Tibial artery (tissue), 4 donors: ENCODE results near the gene ZPBP2.

Experiments
- DNase-seq, 2 donors: peaks; one replicate each; pipeline ENCODE4 v3.0.0-alpha.2; 2019
- H3K27ac ChIP-seq, 2 donors: fragments of 200-600 bp; sonication (generic) in 1 of 2; 1 replicate in 1 of 2; 2 replicates in 1 of 2; pipeline ENCODE4 v1.5.1; 2018 to 2019; ENCODE audit warnings: mild to moderate bottlenecking in 1 of 2
- H3K27me3 ChIP-seq, 2 donors: fragments of 200-600 bp; sonication (generic) in 1 of 2; one replicate each; pipeline versions ENCODE4 v1.5.1 to v1.6.0; 2016 to 2019
- H3K36me3 ChIP-seq, 3 donors: fragments of 200-600 bp; sonication (generic) in 2 of 3; one replicate each; pipeline ENCODE4 v1.5.1; 2016 to 2019; ENCODE audit warnings: mild to moderate bottlenecking in 2 of 3
- H3K4me1 ChIP-seq, 4 donors: fragments of 200-600 bp; sonication (generic) in 2 of 4; 1 replicate in 3 of 4; 2 replicates in 1 of 4; pipeline ENCODE4 v1.5.1; 2016 to 2019
- H3K4me3 ChIP-seq, 2 donors: fragments of 200-600 bp; sonication (generic) in 1 of 2; 1 replicate in 1 of 2; 2 replicates in 1 of 2; pipeline ENCODE4 v1.5.1; 2018 to 2019; ENCODE audit warnings: mild to moderate bottlenecking in 2 of 2
- H3K9me3 ChIP-seq, 3 donors: fragments of 200-600 bp; sonication (generic) in 1 of 3; one replicate each; pipeline ENCODE4 v1.5.1; 2016 to 2019
- intact Hi-C: fragments of 100-400 bp; cut with DNase I; formaldehyde crosslinking; loops from one replicate; pipeline ENCODE4 v1.15.0; 2023; ENCODE audit warnings: low total_unique reads
- TF ChIP-seq, protein P1 (sequence below), 2 experiments: fragments of 200-600 bp in 1 of 2; fragments of 450-650 bp in 1 of 2; IDR thresholded peaks; one replicate each; pipeline ENCODE4 v1.5.1; 2017 to 2019; ENCODE audit warnings: antibody characterized with exemption in 2 of 2, mild to moderate bottlenecking in 1 of 2, moderate library complexity in 1 of 2

The ZPBP2 gene

DNA sequence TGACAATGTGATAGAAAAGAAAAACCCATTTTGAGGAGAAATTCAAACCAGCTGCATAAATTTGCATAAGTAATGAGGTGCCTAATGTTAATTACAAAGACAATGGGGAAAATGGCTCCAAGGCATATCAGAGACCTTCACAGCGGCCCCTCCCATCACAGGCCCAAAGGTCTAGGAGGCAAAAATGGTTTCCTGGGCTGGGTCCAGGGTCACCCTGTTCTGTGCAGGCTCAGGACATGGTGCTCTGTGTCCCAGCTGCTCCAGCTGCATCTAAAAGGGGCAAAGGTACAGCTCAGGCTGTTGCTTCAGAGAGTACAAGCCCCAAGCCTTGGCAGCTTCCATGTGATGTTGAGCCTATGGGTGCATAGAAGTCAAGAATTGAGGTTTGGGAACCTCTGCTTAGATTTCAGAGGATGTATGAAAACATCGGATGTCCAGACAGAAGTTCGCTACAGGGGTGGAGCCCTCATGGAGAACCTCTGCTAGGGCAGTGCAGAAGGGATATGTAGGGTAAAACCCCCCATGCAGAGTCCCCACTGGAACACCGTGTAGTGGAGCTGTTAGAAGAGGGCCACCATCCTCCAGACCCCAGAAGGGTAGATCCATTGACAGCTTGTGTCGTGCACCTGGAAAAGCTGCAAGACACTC is 44.5 kb upstream of the ZPBP2 start:
- TF ChIP-seq, protein P1, sequence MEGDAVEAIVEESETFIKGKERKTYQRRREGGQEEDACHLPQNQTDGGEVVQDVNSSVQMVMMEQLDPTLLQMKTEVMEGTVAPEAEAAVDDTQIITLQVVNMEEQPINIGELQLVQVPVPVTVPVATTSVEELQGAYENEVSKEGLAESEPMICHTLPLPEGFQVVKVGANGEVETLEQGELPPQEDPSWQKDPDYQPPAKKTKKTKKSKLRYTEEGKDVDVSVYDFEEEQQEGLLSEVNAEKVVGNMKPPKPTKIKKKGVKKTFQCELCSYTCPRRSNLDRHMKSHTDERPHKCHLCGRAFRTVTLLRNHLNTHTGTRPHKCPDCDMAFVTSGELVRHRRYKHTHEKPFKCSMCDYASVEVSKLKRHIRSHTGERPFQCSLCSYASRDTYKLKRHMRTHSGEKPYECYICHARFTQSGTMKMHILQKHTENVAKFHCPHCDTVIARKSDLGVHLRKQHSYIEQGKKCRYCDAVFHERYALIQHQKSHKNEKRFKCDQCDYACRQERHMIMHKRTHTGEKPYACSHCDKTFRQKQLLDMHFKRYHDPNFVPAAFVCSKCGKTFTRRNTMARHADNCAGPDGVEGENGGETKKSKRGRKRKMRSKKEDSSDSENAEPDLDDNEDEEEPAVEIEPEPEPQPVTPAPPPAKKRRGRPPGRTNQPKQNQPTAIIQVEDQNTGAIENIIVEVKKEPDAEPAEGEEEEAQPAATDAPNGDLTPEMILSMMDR (IDR thresholded peaks at IDR 0.05), result no peak
- intact Hi-C loops, result no loop called here
- Histone ChIP-seq H3K9me3 (peaks cover 0 to 11% (median 6%) of the 10 kb centered on the region in 3 donors), H3K36me3 (no peaks in the 10 kb centered on the region), H3K27ac (no peak overlapping the region), H3K4me1 (no peaks in the 10 kb centered on the region), H3K27me3 (peaks cover 0 to 30% of the 10 kb centered on the region in 2 donors), H3K4me3 (no peak overlapping the region)
- DNase-seq, result no peak

DNA sequence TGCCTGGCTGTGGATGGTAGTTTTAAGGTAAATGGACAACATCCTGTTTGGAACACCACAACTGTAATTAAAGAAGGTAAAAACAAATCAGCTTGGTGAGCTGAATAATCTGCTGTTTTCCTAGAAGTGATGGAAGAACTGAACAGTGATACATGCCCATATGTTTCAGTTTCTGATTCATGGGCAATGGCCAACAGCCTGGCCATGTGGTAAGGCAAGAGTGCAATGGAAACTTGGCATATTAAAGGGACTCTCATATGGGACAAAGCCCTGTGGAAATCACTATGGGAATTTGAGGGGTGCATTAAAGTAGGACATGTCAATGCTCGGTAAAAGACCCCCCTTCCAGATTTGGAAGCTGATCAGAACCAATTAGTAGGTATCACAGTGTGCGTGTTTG is 41.7 kb upstream of the ZPBP2 start:
- H3K9me3 ChIP-seq, result peaks cover 0 to 11% (median 6%) of the 10 kb centered on the region in 3 donors
- H3K4me3 ChIP-seq, result no peak overlapping the region
- no peak for DNase-seq
- H3K4me1 ChIP-seq, result no peaks in the 10 kb centered on the region
- intact Hi-C loops, result no loop called here
- TF ChIP-seq, protein P1 (IDR thresholded peaks at IDR 0.05), result no peak
- no peaks in the 10 kb centered on the region for H3K36me3 ChIP-seq
- H3K27ac ChIP-seq, result no peak overlapping the region
- peaks cover 0 to 29% of the 10 kb centered on the region in 2 donors for H3K27me3 ChIP-seq

DNA sequence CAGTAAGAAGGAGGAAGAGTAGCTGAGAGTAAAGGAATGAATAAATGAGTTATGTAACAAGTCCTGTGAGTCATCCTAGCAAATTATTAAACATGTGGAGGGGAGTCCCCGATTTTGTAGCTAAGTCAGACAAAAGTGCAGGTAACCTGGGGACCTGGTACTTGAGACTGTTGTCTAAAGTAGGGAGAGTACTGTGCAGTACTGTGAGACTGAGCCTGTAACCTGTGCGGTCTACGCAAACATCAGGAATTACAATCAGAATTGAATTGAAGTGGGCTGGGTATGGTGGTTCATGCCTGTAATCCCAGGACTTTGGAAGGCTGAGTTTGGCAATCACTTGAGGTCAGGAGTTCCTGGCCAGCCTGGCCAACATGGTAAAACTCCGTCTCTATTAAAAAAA is 39.6 kb upstream of the ZPBP2 start:
- Histone ChIP-seq H3K36me3 (no peaks in the 10 kb centered on the region), H3K27me3 (peaks cover 0 to 26% of the 10 kb centered on the region in 2 donors), H3K9me3 (peaks cover 0 to 6% (median 1%) of the 10 kb centered on the region in 3 donors), H3K27ac (no peak overlapping the region), H3K4me3 (no peak overlapping the region), H3K4me1 (no peaks in the 10 kb centered on the region)
- TF ChIP-seq, protein P1 (IDR thresholded peaks at IDR 0.05), result no peak
- intact Hi-C loops, result no loop called here
- no peak for DNase-seq

DNA sequence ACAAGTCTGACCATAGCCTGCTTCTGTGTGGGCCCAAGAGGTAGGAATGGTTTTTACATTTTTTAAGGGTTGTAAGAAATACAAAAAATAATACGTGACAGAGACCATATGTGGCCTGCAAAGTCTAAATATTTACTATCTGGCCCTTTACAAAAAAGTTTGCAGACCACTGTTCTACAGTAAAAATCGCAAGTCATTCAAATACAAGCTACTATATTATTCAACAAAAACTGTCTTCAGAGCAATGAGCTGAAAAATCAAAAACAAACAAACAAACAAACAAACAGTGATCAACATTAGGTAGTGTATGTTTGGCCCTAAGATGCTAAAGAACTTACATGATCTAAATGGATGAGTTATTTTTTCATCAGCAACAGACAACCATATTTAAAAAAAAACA is 36.4 kb upstream of the ZPBP2 start:
- DNase-seq, result no peak
- Histone ChIP-seq H3K9me3 (peaks cover 0 to 16% (median 15%) of the 10 kb centered on the region in 3 donors), H3K4me3 (no peak overlapping the region), H3K36me3 (no peaks in the 10 kb centered on the region), H3K27me3 (peaks cover 0 to 20% of the 10 kb centered on the region in 2 donors), H3K4me1 (no peaks in the 10 kb centered on the region), H3K27ac (no peak overlapping the region)
- intact Hi-C loops, result no loop called here
- TF ChIP-seq, protein P1 (IDR thresholded peaks at IDR 0.05), result no peak

DNA sequence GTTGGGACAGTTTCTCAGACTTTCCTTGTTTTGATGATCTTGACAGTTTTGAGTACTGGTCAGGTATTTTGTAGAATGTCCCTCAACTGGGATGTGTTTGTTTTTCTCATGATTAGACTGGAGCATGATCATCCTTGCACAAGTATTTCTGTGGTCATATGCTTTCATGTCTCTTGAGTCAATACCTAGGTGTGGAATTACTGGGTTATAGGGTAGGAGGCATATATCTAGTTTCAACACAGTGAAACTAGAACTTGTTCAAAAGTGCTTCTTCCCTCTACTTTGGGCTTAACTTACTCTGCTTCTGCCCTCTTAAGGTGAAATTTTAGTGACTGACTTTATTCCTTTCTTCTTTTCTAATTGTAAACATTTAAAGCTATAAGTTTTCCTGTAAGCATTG is 34.0 kb upstream of the ZPBP2 start:
- TF ChIP-seq, protein P1 (IDR thresholded peaks at IDR 0.05), result no peak
- Histone ChIP-seq H3K4me3 (no peak overlapping the region), H3K4me1 (no peaks in the 10 kb centered on the region), H3K36me3 (no peaks in the 10 kb centered on the region), H3K27me3 (peaks cover 0 to 22% of the 10 kb centered on the region in 2 donors), H3K27ac (no peak overlapping the region), H3K9me3 (peaks cover 0 to 38% (median 31%) of the 10 kb centered on the region in 3 donors)
- DNase-seq, result no peak
- intact Hi-C loops, result no loop called here
